GM21528 (cell line): ENCODE results near the gene ITGAD.

Experiments
- ATAC-seq: cut with Tn5 transposase; IDR thresholded peaks from one replicate; pipeline ENCODE4 v1.9.1; 2021; ENCODE audit warnings: mild to moderate bottlenecking, moderate library complexity; ENCODE audit not compliant: unreplicated experiment, low FRiP score

The ITGAD gene

DNA sequence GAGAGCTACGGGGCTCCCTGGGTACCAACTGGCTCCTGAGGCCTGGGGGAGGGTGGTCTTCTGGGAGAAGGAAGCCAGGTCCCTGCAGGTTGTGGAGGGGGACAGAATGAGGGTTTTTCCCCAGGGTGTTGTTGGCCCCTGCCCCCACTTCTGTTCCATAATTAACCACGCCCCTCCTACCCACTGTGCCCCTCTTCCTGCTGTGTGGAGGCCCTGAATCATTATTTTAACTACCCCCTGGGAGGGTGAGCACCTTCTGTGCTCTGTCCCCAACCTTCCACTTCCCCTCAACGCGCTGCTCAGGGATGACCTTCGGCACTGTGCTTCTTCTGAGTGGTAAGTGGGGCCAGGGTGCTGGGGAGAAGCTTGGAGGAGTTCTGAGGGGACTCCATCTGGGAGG, at the start of gene ITGAD:
Gene ITGAD (plus strand): TSS at position 280 of the 400 bp plus-strand sequence. CDS start 26 bp downstream, at position 306.
- no peak for ATAC-seq

DNA sequence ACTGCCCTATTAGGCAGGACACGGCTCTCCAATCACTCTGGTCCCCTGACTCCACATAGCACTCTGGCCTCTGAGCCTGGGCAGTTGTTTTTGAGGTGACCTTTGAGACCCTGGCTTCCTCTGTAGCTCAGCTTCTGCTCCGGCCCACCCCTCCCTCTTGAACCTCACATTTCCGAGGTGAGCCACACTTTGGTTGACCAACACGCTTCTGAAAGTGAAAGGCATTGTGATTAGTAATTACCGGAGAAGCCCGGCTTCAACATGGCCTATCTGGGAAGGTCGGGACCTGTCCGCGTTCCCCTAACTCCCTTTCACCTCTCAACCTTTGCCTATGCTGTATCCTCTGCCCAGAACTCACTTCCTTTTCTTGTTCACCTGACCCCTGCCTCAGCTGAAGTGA, 48.4 kb upstream of the ITGAD start:
- ATAC-seq: peak; percentile 85

DNA sequence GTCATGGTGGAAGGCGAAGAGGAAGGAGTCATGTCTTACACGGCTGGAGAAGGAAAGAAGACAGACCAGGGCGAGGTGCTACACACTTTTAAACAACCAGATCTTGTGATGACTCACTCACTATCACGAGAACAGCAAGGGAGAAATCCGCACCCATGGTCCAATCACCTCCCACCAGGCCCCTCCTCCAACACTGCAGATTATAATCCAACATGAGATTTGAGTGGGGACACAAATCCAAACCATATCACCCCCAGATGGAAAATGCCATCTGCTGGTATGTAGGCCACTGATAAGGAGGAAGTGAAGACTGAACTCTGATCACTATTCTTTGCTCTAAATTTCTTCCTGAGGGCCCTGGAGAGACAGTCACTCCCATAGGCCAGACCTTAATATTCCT, 45.7 kb upstream of the ITGAD start:
- no peak for ATAC-seq

DNA sequence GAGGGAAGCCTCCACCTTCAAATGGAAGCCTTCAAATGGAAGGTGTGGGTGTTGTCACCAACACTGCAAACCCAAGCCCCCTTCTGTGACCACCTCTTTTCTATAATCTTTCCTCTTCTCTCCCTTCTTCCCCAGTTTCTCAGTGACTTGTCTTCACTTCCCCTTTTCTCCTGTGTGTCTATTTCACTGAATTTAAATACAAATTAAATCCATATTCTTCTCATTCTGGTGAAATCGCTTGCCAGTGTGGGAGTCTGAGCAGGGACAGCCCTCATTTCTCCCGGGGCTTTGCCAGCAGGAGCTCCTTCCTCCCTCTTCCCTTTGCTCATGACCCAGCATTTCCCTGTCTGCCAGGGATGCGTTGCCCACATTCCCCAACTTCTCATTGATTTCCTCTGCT, 44.6 kb upstream of the ITGAD start:
- ATAC-seq: no peak

DNA sequence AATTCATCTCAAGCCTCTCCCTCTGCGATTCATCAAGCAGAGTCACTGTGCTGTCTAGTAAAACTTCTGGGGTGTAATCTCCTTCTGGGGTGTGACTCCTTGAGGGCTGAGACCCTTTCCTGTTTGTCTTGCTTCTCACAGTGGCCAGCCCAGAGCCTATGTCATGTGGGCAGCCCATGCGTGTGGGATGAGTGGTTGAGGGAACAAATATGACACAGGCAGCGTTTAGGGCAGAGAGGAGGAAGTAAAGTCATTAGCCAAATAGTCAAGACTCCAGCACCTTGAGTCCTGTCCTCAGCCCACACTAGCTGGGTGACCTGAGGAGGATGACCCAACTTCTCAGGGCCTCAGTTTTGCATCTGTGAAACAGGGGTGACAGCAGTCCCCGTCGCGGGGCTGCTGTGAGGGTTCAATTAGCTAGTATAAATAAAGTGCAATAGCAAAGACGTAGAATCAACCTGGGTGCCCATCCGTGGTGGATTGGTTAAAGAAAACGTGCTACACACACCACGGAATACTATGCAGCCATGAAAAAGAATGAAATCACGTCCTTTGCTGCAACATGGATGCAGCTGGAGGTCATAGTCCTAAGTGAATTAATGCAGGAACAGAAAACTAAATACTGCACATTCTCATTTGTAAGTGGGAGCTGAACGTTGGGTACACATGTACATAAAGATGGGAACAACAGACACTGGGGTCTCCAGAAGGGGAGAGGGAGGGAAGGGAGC, 42.7 kb upstream of the ITGAD start:
- no peak for ATAC-seq

DNA sequence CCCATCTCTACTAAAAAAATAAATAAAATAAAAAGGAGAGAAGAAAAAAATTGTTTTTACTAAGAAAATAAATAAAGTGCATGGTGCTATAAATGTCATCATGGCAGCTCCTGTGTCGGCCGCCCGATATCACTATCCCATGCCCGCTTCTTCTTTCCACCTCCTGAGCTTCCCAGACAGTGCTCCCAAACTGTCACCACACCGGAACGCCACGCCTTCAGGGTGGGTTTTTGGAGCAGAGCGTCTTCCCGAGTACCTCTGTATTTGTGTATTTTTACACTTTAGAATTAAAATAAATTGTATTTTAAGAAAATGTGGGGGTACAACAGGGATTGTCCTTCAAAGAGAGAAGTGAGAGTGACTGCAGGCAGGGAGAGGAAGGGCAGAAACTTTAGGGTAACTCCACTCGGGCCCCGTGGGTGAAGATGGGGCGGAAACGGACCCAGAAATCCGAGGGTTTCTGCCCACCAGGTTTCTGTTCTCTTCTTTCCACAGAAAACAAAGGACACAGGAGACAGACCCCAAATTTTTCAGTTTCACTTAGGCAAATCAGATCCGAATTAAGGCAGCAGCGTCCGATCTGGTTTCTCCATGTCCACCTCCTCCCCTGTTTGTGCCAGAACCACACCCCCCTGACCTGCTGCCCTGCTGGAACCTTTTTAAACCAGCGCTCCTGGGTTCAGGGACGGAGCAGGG, 41.7 kb upstream of the ITGAD start:
- no peak for ATAC-seq

DNA sequence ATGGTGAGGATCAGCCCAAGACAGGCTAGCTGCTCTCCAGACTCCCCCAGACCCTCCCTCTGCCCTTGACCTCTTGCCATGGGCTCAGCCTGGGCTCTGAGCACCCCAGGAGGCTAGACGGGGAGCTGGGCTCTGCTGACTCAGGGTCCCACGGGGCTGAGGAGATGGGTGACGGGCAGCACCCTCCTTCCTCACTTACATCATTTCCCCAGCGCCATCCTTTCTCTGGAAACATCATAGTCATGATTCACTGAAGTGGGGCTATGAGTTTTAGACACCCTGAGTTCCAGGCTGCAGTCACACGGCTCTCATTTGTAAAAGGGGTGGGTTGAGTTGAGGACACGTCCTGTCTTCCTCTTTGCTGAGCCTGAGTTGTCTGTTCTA, 41.2 kb upstream of the ITGAD start:
- ATAC-seq: no peak

DNA sequence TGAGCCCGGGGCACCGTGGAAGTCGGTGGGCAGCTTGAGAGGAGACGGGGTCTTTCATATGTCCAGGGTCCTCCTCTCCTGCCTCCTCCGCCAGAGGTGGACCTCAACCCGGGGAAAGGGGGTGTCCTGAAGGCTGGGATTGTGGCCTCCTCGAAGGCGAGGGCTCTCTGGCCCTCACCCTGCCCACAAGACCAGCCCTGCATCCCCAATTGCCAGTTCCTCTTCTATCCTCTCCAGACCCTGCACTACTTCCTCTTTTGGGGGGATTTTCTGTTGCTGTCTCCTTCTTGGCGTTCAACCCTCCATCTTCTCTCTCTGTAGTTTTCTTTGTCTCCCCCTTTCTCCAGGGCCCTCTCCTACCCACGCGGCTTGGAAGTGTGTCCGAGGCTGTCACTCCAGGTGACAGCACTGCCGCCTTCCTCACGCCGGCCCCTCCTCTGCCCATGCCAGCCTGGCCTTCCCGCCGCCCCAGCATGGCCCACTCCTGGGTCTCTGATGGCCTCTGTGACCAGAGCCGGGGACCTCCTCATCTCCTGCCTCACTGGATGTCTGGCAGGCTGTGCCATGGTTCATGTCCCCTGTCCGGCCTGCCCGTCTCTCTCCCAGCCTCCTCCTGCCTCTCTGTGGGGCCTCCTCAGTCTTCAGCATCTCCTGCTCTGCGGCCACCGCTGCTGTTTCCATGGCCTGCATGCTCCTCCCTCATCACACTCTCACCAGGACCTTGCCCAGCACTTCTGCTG, 40.6 kb upstream of the ITGAD start:
- no peak for ATAC-seq

DNA sequence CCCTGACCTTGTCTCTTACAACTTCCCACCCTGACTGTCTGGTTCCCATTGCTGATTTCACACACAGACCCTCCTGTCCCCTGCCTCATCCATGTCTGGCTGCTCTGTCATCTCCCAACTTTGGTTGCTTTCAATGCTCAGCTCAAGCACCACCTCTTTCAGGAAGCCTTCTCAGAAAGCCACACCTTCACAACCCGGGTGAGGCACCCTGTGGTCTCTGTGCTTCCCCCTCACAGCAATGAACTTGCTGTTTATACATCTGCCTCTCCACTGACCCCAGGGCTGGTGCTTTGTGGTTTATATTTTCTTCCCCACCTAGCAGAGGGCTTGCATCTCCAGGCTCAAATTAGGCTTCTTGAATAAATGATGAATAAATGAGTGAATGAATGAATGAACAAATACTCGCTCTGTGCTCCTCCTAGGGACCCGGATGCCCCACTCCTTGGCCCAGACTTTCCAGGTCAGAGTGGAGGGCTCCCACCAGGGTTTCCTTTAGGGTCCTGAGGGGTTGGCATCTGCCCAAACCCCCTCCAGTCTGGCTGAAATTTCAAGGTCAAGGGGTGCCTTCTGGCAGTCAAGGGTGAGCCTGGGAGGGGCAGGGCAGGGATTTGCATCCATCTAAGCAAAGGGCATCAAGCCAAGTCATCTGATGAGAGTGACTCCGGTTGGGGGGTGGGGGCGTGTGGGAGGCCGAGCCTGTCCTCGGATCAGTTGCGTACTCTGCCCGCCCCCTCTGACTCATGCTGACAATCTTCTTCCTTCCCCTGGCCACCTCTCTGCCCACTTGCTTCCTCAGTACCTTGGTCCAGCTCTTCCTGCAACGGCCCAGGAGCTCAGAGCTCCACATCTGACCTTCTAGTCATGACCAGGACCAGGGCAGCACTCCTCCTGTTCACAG, 38.5 kb upstream of the ITGAD start, which contains the start of gene ITGAX:
Gene ITGAX (plus strand): TSS at position 783 of the 898 bp plus-strand sequence. CDS start 79 bp downstream, at position 862.
- ATAC-seq: no peak

DNA sequence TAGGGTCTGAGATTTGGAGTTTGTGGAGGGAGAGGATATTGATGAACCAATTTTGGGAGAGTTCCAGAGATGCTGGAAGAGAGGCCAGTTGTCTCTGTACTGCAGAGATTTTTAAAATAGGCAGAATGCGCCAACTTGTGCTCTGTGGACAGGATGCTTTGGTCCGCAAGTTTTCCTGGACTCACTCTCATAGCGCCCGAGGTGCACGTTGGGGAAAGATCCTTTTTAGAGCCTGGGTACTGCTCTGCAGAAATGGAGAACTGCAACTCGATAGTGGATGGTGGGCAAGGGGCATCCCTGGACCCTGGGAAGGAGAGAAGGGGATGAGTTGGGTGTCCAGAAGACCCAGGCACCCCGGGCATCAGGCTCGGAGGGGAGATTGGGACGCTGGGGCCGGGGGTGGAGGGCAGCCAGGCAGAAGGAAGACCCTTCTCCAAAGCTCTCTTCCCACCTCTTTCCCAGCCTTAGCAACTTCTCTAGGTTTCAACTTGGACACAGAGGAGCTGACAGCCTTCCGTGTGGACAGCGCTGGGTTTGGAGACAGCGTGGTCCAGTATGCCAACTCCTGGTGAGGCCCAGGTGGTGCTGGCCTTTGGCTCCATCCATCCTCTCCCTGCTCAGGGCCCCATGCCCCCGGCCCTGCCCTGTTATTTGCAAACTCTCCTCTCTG, 37.6 kb upstream of the ITGAD start:
- ATAC-seq: no peak

DNA sequence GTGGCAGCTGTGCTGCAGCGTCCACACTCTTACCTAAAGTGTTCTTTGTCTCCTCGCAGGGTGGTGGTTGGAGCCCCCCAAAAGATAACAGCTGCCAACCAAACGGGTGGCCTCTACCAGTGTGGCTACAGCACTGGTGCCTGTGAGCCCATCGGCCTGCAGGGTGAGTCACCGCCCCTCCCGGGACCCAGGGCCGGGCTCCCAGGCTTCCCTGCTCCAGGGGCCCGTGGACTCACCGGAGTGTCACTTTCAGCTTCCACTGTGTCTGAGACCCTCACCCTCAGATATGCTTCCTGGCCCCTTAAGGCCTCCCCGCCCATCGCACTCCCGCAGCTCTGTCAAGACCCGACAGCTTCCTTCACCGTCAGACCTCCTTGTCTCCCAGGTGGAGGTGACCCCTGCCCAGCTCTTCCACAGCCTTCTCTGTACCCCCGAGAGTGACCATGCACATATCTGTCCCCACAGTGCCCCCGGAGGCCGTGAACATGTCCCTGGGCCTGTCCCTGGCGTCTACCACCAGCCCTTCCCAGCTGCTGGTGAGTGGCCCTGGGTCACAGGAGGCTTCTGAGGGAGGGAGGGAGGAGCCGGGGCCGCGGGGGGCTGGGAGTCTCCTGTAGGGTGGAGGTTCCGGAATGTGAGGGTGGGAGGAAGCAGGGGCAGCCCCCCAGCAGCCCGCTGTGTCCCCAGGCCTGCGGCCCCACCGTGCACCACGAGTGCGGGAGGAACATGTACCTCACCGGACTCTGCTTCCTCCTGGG, 36.4 kb upstream of the ITGAD start:
- ATAC-seq: no peak

DNA sequence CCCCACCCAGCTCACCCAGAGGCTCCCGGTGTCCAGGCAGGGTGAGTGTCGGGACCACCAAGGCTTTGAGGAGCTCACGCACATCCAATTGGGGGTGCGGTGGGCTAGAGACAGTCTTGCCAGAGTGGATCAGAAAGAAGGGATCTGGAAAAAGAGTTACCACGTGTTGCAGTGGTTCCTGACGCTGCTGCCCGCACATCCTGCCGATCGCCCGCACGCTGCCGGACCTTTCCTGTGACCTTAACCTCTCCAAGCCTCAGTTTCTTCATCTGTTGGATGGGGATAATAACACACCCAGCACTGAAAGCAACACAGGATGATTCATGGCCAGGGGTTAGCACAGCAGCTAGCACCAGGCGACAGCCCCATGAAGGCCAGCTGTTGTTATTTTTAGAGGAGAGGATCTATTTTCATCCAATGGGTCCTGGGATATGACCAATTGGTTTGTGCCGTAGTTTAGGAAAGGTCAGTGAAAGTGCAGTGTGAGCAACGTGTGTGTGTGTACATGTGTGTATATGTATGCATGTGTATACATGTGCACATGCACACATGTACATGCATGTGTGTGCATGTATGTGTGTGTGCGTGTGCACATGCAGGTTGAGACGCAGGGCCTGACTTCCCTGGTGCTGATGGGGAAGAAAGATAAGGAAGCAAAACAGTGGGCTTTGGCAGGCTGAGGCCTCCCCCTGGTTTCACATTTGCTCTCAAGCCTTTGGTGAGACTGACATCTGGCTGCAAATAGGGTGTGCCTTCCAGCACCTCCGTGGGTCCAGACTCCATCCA, 35.6 kb upstream of the ITGAD start:
- ATAC-seq: no peak

DNA sequence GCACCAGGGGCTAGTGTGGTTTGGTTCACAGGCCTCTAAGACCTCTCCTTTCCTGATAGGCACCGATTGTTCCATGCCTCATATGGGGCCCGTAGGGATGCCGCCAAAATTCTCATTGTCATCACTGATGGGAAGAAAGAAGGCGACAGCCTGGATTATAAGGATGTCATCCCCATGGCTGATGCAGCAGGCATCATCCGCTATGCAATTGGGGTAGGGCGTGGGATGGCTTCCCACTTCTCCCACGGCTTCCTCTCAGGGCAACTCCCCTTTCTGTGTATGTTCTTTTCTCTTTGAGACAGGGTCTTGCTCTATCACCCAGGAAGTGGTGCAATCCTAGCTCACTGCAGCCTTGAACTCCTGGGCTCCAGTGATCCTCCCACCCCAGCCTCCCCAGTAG, 32.9 kb upstream of the ITGAD start:
- ATAC-seq: no peak

DNA sequence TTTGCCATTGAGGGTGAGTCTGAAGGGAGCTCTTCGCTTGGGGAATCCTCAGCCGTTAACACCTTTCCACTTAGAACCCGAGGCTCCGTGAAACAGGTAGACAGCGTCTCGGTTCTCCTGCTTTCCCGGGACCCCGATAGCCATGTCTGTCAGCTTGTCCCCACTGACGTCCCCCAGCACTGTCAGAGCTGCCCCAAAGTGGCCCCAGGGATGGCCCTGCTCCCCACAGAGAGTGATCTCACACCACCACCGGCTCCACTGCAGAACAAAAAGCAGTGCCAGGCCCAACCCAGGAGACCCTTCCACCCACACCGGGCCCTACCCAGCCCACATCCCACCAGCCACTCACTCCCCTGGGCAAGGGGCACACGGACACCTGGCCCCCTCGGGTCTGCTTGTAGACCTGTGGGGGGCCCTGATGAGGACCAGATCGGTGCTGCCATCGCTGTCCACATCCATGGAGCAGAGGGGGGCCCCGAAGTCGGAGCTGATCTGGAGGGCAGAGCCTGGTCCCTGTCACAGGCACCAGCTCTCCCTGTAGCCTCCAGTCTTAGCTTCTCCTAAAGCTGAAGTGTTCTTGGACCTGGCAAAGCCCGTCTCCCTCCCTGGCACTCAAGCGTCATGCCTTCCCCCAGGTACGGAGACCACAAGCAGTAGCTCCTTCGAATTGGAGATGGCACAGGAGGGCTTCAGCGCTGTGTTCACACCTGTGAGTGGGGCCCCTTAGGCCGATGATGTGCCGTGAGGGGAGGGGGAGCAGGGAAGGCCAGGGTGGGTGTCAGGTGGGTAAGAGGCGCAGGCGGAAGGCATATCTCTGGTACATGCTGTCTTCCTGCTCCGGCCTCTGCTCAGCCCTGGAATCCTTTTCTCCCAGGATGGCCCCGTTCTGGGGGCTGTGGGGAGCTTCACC, 31.7 kb upstream of the ITGAD start:
- ATAC-seq: no peak

DNA sequence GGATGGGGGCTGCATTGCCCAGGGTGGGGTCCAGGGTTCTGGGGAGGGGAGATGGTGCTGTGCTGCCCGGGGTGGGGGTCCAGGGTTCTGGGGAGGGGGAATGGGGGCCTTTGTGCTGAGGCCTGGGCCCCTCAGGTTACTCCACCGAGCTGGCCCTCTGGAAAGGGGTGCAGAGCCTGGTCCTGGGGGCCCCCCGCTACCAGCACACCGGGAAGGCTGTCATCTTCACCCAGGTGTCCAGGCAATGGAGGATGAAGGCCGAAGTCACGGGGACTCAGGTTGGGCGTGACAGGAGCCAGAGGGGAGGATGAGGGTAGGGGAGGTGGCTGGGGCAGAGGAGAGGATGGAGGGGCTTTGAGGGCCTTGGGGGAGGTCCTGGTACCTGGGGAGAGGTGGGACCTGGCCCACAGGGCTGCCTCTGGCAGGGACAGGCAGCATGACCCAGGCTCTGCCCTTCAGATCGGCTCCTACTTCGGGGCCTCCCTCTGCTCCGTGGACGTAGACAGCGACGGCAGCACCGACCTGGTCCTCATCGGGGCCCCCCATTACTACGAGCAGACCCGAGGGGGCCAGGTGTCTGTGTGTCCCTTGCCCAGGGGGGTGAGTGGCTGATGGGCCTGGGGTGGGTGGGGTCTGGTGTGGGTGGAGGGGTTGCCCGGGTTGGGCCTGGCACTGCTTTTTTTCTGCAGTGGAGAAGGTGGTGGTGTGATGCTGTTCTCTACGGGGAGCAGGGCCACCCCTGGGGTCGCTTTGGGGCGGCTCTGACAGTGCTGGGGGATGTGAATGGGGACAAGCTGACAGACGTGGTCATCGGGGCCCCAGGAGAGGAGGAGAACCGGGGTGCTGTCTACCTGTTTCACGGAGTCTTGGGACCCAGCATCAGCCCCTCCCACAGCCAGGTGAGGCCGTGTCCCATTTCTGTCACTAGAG, 30.4 kb upstream of the ITGAD start:
- ATAC-seq: no peak

DNA sequence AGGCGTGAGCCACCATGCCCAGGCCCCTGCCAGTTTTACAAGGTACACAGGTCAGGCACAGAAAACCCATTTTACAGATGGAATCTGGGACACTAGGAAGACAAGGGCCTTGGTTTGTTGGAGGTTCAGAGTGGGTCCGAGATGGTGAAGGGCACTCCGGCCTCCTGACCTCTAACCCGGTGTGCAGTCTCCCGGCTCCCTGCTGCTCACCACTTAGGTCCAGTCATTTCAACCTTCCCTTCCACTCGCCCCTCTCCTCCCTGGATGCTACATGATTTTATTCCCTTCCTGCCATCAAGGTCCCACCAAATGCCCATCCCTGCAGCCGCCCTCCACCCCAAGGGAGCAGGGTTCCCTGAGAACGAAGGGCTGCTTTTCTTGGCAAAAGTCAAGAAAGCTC, 29.4 kb upstream of the ITGAD start:
- no peak for ATAC-seq
